ENCODE results near the gene SSTR5.

The SSTR5 gene

GRCh38 chr16:1127971-1128715, 55.6 kb downstream of the SSTR5 start:
- TF ChIP-seq CTCF (IDR thresholded peaks at IDR 0.05) = no peak
- no peaks in the 10 kb centered on the region for H3K4me1 ChIP-seq (ENCODE audit: control insufficient read depth in 1 of 2, insufficient read depth in 1 of 2, low read depth in 1 of 2, low read length in 1 of 2)
- no peaks in the 10 kb centered on the region for H3K36me3 ChIP-seq
- H3K27me3 ChIP-seq = peaks cover 10% of the 10 kb centered on the region
- no peaks in the 10 kb centered on the region for H3K9me3 ChIP-seq
- no peak overlapping the region for H3K4me3 ChIP-seq (ENCODE audit: low read depth in 1 of 2, low read length in 1 of 2)
- H3K27ac ChIP-seq = no peak overlapping the region

- Histone ChIP-seq H3K27me3 (peaks cover 13% of the 10 kb centered on the region), H3K27ac (no peak overlapping the region), H3K4me1 (ENCODE audit: control insufficient read depth in 1 of 2, insufficient read depth in 1 of 2, low read depth in 1 of 2, low read length in 1 of 2) (no peaks in the 10 kb centered on the region), H3K4me3 (ENCODE audit: low read depth in 1 of 2, low read length in 1 of 2) (no peak overlapping the region), H3K36me3 (no peaks in the 10 kb centered on the region), H3K9me3 (no peaks in the 10 kb centered on the region)
- no peak for TF ChIP-seq CTCF (IDR thresholded peaks at IDR 0.05)
These were observed 56.8 kb downstream of the SSTR5 start for GRCh38 chr16:1129106-1129960.

- Histone ChIP-seq H3K27ac (no peak overlapping the region), H3K4me1 (ENCODE audit: control insufficient read depth in 1 of 2, insufficient read depth in 1 of 2, low read depth in 1 of 2, low read length in 1 of 2) (no peaks in the 10 kb centered on the region), H3K4me3 (ENCODE audit: low read depth in 1 of 2, low read length in 1 of 2) (no peak overlapping the region), H3K36me3 (no peaks in the 10 kb centered on the region), H3K27me3 (peaks cover 14% of the 10 kb centered on the region), H3K9me3 (no peaks in the 10 kb centered on the region)
- TF ChIP-seq CTCF (IDR thresholded peaks at IDR 0.05) = no peak
These were observed 57.8 kb downstream of the SSTR5 start for GRCh38 chr16:1130382-1130781.
